CD4-positive, alpha-beta T cell treated with Interleukin-6 at 100 ng/mL for 8 hours (primary cell): Measurements from ENCODE around the gene ZNF141.
"Not testable (repeated sequence)": the region's sequence is repeated elsewhere in the genome, so short reads cannot be mapped to it uniquely, and the experiment has no call there.

Experiments
- DNase-seq: peaks from one replicate; pipeline ENCODE4 v3.0.0-alpha.2; 2020; ENCODE audit warnings: mixed read lengths, low spot score

Gene ZNF141

DNA sequence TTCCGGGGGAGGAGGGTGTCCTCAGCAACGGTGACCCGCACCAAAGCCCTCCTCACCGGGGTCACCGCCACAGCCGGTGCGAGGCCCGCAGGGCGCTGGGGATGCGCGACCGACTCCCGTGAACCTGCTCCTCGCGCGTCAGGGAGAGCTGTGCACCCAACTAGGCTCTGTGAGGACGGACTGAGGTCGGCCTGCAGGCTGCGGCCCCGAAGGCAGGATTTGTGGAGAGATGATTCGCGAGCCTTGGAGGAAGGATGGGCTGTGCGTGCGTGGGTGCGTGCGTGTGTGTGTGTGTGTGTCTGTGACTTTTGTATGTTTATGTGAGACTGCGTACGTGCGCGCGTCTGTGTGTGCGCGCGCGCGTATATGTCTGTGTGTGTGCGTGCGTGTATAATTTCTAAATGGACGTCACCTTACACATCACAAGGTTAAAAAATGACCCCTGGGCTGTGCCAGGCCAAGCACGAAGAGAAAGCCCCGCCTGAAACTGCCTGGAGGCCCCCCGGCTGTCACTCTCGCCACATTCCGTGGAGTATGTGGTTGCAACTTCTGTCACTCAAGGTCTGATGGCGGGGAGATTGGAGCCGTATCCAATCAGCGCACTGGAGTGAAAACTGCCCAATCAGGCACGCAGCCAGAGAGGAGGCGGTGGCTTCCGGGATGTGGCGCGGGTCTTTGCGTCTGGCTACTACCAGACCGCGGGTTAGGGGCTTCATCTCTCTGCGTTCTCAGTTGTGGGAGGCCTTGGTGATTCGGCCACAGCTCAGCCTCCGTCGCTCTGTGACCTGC, at the start of gene ZNF141:
Gene ZNF141 (plus strand): TSS at position 672 of the 789 bp plus-strand sequence. CDS start 170 bp downstream, outside the sequence.
- peak; percentile 92 for DNase-seq

GRCh38 chr4:288891-289290, 48.7 kb upstream of the ZNF141 start:
- DNase-seq: no peak

- DNase-seq: no peak
Observed at GRCh38 chr4:294732-295131, 42.9 kb upstream of the ZNF141 start.

GRCh38 chr4:302381-302780, 35.2 kb upstream of the ZNF141 start:
- DNase-seq: no peak

DNA sequence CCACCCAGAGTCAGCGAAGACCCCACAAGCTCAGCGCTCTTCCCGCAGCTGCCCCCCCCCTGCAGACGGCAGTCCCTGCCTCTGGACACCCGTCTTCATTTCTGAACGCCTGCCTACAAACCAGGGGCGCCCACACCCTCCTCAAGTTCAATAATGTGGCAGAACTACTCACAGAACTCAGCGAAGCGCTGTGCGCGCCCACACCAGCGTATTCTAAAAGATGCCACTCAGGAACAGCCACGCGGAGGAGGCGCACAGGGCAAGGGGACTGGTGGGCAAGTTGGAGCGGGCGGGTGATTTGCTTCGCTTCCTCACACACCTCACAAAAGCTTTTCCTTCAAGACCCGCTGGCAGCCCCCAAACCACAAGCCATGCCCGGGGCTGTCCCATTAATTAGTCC, 33.1 kb upstream of the ZNF141 start:
- DNase-seq: not testable (repeated sequence)

- DNase-seq: no peak
Observed at GRCh38 chr4:304969-305680, 32.5 kb upstream of the ZNF141 start, which contains the start of gene ZNF732. Gene ZNF732 (minus strand): TSS chr4:305474. CDS start chr4:305310, 164 bp downstream.

DNA sequence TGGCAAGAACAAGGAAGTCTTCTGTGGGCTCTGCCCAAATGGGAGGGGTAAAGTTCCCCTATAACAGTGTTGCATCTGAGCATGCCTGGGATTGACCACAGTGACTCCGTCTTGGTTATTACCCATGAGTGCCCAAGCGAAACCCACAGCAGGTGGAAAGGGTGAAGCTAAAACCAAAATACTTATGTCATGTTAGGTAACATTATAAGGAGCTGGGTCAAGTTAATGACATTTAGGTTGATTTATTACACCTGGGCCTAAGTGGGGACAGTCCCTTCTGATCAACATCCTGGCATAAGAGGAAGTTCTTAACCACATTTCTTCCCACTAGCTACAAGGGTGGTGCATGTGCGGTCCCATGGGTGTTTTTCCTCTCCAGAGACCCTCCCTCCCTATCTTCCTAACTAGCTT, 31.1 kb upstream of the ZNF141 start:
- no peak for DNase-seq

DNA sequence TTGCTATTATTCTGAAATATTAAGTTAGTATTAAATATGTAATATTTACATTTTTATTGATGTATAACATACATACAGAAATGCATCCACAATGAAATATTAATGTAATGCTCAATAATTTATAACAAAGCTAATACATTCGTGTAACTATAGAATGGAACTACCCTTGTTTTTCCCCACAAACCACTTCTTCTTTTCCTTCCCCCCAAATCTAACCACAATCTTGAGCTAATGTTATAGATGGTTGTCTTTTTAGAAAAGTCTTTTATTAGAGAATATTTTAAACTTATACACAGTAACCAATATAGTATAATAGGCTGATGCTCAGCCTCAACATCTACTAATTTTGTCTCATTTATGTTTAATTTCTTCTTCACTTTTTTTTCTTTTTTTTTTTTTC, 27.8 kb upstream of the ZNF141 start:
- no peak for DNase-seq

DNA sequence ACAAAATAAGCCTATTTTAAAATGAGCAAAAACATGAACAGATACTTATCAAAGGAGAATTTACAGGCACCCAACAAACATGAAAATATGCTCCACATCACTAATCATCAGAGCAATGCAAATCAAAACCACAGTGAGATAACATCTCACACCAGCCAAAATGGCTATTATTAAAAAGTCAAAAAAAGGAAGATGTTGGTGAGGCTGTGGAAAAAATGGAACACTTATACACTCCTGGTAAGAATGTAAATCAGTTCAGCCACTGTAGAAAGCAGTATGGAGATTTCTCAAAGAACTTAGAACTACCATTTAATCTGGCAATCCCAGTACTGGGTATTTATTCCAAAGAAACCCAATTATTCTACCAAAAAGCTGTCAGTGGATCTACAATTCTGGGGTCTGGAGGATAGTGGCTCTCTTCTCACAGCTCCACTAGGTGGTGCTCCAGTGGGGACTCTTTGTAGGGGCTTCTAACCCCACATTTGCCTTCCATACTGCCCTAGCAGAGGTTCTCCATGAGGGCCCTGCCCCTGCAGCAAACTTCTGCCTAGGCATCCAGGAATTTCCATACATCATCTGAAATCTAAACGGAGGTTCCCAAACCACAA, 23.2 kb upstream of the ZNF141 start:
- DNase-seq: no peak

- DNase-seq: no peak
Observed at GRCh38 chr4:328729-329128, 8.9 kb upstream of the ZNF141 start.

GRCh38 chr4:335515-335914, 2.1 kb upstream of the ZNF141 start:
- no peak for DNase-seq

DNA sequence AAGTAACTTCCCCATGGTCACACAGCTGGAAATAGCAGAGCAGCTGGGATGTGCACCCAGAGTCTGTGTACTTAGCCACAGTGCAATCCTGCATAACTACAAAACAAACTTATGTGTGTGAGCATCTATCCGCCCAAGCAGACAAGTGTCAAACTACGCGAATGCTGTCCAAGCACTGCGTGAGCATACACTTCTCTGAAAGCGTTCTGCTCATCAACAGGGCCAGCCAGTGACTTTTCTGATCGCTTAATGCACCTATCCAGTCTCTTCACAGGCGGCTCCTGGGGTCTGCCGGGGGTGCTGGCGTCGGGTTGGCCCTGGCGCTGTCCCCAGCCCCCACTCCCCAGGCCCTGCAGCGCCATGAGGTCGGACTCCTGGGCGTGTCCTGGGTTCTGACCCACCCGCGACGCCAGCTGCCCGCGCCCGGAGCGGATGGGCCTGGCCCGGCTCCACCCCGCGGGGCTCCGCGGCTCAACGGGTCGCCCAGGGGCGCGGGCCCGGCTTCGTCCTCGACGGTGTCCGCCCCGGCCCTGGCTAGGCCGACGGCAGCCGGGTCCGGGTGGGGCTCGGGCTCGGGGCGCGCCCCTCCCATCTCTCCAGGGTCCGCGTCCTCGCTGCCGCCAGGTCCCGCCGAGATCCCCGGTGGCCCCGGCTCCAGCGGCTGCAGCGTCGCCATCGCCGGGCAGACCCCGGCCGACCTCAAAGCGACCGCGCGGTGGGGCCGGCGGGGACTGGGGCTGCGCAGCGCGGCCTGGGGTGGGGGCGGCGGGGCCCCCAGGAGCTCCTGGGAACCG, 1.3 kb upstream of the ZNF141 start:
- no peak for DNase-seq

DNA sequence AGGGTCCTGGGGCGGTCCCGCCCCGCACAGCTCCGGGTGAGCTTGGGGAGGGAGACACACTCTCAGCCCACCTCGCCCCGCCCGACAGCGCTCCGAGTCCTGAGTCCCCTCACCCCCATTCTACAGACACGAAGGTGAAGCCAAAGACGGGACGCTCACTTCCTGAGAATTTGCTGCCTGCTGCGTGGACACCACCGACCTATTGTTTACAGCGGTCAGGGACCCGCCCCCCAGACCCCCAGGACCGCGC, 796 bp upstream of the ZNF141 start:
- DNase-seq: no peak

- no peak for DNase-seq
Observed at GRCh38 chr4:337932-338758, 531 bp downstream of the ZNF141 start.

DNA sequence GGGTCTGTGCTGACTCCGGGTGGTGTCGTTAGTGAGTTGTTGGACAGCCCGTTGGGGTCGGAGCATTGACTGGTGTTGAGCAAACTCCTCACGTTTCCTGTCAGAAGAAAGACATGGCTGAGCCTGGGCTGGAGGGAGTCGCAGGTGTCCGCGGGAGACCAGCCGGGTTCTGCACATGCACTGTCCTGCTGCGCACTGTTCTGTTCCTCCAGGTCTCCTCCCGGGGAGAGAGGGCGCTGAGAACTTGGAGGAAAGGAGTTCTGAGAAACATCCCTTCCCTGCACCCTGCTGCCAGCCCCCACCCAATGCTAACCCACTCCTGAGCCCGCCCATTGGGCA, 1.1 kb downstream of the ZNF141 start:
- no peak for DNase-seq

DNA sequence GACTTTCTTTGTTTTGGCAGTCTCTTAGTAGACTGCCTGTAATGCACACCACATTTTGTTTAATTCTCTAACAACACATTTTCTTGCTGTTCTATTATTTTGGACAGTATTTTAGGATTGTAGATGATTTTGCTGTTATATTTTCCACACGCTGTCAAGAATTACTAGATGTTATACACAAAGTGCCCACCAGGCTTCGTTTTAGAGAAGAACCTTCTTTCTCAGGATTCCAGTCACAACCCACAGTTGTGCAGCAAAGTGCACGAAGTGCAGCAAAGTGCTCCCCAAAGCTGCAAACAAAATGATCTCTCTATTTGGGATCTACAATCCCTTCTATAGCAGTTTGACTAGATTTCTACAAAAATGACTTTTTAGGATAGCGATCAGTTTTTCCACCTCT, 2.4 kb downstream of the ZNF141 start:
- DNase-seq: no peak

GRCh38 chr4:373062-373839, 35.6 kb downstream of the ZNF141 start:
- DNase-seq: no peak

DNA sequence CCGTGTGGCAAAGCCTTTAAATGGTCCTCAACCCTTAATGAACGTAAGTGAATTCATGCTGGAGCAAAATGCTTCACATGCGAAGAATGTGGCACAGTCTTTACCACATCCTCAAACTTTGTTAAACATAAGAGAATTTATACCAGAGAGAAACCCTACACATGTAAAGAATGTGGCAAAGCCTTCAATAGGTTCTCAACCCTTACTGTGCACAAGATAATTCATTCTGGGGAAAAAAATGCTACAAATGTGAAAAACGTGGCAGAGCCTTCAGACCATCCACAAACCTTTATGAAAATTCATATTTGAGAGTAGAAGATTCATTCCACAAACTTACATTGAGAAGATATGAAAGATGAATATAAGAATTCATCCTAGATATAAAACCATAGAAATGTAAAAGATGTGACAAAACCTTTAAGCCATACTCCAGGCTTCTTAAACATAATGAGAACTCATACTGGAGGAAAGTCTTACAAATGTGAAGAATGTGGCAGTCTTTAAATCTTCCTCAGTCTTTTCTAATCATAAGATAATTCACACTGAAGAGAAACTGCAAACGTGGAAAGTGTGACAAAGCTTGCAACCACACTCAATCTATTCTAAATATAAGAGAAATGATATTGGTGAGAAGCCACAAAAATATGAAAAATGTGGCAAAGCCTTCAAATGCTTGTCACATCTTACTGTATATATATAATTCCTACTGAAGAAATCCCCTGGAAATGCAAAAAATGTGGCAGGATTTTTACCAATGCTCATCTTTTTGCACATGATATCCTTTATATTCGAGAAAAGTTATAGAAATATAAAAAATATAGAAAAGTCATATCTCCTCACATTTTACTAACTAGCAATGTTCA, 36.9 kb downstream of the ZNF141 start:
- DNase-seq: no peak

DNA sequence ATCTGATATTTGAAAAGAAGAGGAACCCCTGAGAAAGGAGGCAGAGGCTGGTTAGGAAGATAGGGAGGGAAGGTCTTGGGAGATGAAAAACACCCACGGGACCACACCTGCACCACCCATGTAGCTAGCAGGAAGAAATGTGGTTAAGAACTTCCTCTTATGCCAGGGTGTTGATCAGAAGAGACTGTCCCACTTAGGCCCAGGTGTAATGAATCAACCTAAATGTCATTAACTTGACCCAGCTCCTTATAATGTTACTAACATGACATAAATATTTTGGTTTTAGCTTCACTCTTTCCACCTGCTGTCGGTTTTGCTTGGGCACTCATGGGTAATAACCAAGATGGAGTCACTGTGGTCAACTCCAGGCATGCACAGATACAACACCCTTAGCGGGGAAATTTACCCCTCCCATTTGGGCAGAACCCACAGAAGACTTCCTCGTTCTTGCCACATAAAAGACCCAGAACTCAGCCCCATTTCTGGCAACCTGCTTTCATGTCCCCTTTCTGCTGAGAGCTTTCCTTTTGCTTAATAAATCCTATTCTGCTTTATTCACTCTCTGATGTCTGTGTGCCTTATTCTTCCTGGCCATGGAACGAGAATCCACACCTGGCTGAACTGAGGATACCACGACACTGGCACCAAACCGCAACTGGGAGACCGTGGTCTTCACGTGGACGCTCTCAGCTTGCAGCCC, 46.8 kb downstream of the ZNF141 start:
- no peak for DNase-seq
